AG04450 (cell line): ENCODE results near the gene RAMAC. TPM values are rescaled to one million over a fixed set of nuclear protein-coding genes. Genes with fewer than 3 reads are reported as not detected.
"Not testable (repeated sequence)": the region's sequence is repeated elsewhere in the genome, so short reads cannot be mapped to it uniquely, and the experiment has no call there.

Experiments
- CTCF ChIA-PET: fragments of 300-600, 350-600 bp; formaldehyde crosslinking; extraction: SDS; loops from one replicate; lab custom pipeline; 2022; ENCODE audit warnings: antibody characterized with exemption, inconsistent platforms; lab: Charles Lee
- POLR2A ChIA-PET: fragments of 350-600 bp; formaldehyde crosslinking; extraction: SDS; loops from one replicate; lab custom pipeline; 2021; ENCODE audit warnings: antibody characterized with exemption, inconsistent platforms; lab: Yijun Ruan, JAX
- DNase-seq: peaks from one replicate; pipeline ENCODE4 v3.0.0-alpha.2; 2011; ENCODE audit warnings: low read depth, low spot score
- H3K27ac ChIP-seq: one replicate; pipeline ENCODE4 v1.5.1; 2012; ENCODE audit warnings: low read depth, low read length, control low read depth
- H3K27me3 ChIP-seq: one replicate; pipeline ENCODE4 v1.6.0; 2012; ENCODE audit warnings: low read length; ENCODE audit not compliant: control insufficient read depth, insufficient read depth
- H3K4me3 ChIP-seq: 2 replicates; pipeline ENCODE4 v1.5.1; 2011; ENCODE audit warnings: mild to moderate bottlenecking, low read depth, low read length, control low read depth
- H3K9me3 ChIP-seq: 2 replicates; pipeline ENCODE4 v1.5.1; 2012; ENCODE audit warnings: low read length; ENCODE audit not compliant: control insufficient read depth, insufficient read depth
- CTCF ChIP-seq: IDR thresholded peaks from 2 replicates; pipeline ENCODE4 v1.5.1; 2011; ENCODE audit warnings: low read depth, low read length, control low read depth, inconsistent platforms
- polyA minus RNA-seq: library from RNA; depleted of rRNA, polyadenylated mRNA; stranded (reverse); fragments of >200 nt; gene quantifications from 2 replicates; pipeline ENCODE4 v1.2.3, GENCODE V29; 2011; rRNA and poly(A)+ RNA removed
- polyA plus RNA-seq: library from polyadenylated mRNA; depleted of rRNA; stranded (reverse); fragments of >200 nt; gene quantifications from 2 replicates; pipeline ENCODE4 v1.2.3, GENCODE V29; 2011; rRNA removed

RAMAC gene
- polyA plus RNA-seq, result 29.4 and 37.4 TPM in 2 replicates
- polyA minus RNA-seq, result 12.0 and 17.4 TPM in 2 replicates

GRCh38 chr15:82985688-82986441 is at the start of gene RAMAC:
RAMAC (plus strand) TSS chr15:82986210; CDS start chr15:82989019, 2,809 bp downstream.
- DNase-seq, result peak; percentile 90
- POLR2A ChIA-PET, result interaction anchor here (1.0 to 1.8 kb wide), 4 partner anchors 176 to 445 kb away, joined by 3 to 9 read pairs (median 5); partner anchors contain the start of genes RPS17 and WHAMM
- H3K9me3 ChIP-seq, result no peaks in the 10 kb centered on the region; the same call in 1 of the 2 replicates
- no peaks in the 10 kb centered on the region for H3K27me3 ChIP-seq
- peak within 1 kb of the TSS; percentile 96 for H3K4me3 ChIP-seq
- CTCF ChIA-PET, result interaction anchor here (1.0 to 3.2 kb wide), 4 partner anchors 14 to 262 kb away, joined by 3 to 18 read pairs (median 4); partner anchors contain the start of gene C15orf40
- TF ChIP-seq CTCF, result no peak
- peak within 1 kb of the TSS; percentile 57 for H3K27ac ChIP-seq

- Histone ChIP-seq H3K27ac (no peak overlapping the region), H3K4me3 (no peak overlapping the region), H3K27me3 (peaks cover 2% of the 10 kb centered on the region), H3K9me3 (no peaks in the 10 kb centered on the region)
- POLR2A ChIA-PET, result no interaction called here
- no peak for DNase-seq
- CTCF ChIA-PET, result no interaction called here
- no peak for TF ChIP-seq CTCF
Measured at GRCh38 chr15:82936966-82937711, 48.9 kb upstream of the RAMAC start.

DNA sequence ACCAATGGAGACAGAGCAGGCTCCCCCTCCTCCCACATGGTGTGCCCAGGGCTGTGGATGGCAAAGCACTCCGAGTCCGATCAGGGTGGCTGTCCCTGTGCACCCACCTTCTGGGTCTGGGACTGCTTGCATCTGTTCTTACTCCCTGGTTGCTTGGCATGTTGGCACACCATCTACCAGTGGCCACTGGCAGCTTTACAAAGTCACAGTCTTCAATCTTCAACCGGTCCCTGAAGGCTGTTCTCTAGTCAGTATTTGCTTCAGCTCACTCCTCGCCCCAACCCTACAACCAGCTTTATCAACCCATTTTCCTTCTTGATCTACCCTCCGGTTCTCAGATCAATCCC is 48.3 kb upstream of the RAMAC start:
- DNase-seq, result no peak
- ChIA-PET POLR2A (no interaction called here), CTCF (no interaction called here)
- TF ChIP-seq CTCF, result no peak
- no peak overlapping the region for H3K27ac ChIP-seq
- peaks cover 2% of the 10 kb centered on the region for H3K27me3 ChIP-seq
- no peak overlapping the region for H3K4me3 ChIP-seq
- H3K9me3 ChIP-seq, result no peaks in the 10 kb centered on the region

GRCh38 chr15:82939678-82940077 is 46.3 kb upstream of the RAMAC start:
- H3K4me3 ChIP-seq, H3K27me3 ChIP-seq, H3K27ac ChIP-seq, CTCF ChIA-PET, H3K9me3 ChIP-seq, POLR2A ChIA-PET, DNase-seq: not testable (repeated sequence)

DNA sequence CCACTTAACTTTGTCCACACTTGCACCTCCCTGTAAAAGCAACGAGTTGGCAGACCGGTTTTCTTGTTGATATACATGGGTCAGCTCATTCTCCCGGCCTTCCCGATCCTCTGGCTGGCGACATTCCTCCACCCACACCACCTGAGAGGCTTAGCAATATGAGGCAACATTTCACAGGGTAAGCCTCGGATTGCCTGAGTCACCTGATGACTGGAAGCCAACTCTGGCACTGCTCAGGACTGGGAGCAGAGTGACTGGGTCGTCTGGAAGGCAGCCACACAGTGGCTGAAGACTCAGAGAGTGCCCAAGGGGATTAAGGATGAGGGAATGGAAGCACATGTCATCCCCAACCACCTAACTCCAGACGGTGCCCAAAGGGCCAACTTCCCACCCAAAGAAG is 43.3 kb upstream of the RAMAC start:
- CTCF ChIA-PET, result no interaction called here

More for the DNA sequence above, 43.3 kb upstream of the RAMAC start:
- Histone ChIP-seq H3K27ac (no peak overlapping the region), H3K27me3 (peaks cover 4% of the 10 kb centered on the region), H3K9me3 (no peaks in the 10 kb centered on the region), H3K4me3 (no peak overlapping the region)
- DNase-seq, result no peak
- POLR2A ChIA-PET, result no interaction called here
- TF ChIP-seq CTCF, result no peak
